ENCODE results near the gene HES7.
A peak's percentile ranks its signal among the peaks of the same experiment; 100 is the strongest.

HES7 gene

GRCh38 chr17:8162997-8163977, 39.4 kb upstream of the HES7 start:
- no peak for DNase-seq (ENCODE audit: low read depth)
- no peak for TF ChIP-seq CTCF (conservative IDR thresholded peaks at IDR 0.05; ENCODE audit: low read depth, low read length)
- peak overlapping the region; percentile 67 for H3K4me3 ChIP-seq (ENCODE audit: low read length)

- TF ChIP-seq CTCF (conservative IDR thresholded peaks at IDR 0.05; ENCODE audit: low read depth, low read length): peak; percentile 3
- no peak for DNase-seq (ENCODE audit: low read depth)
- peak within 1 kb of the TSS; percentile 89 for H3K4me3 ChIP-seq (ENCODE audit: low read length)
These were observed 38.5 kb upstream of the HES7 start, which contains the start of gene VAMP2 for GRCh38 chr17:8162233-8162996. TSS of gene VAMP2 (minus strand) at chr17:8162948. CDS start at chr17:8162879, 69 bp downstream.

GRCh38 chr17:8161289-8162232, 37.7 kb upstream of the HES7 start:
- DNase-seq (ENCODE audit: low read depth): no peak
- TF ChIP-seq CTCF (conservative IDR thresholded peaks at IDR 0.05; ENCODE audit: low read depth, low read length): no peak
- H3K4me3 ChIP-seq (ENCODE audit: low read length): peak overlapping the region; percentile 89

GRCh38 chr17:8160741-8161221, 36.9 kb upstream of the HES7 start:
- no peak for TF ChIP-seq CTCF (conservative IDR thresholded peaks at IDR 0.05; ENCODE audit: low read depth, low read length)
- no peak overlapping the region for H3K4me3 ChIP-seq (ENCODE audit: low read length)
- DNase-seq (ENCODE audit: low read depth): no peak

- DNase-seq (ENCODE audit: low read depth): no peak
- no peak for TF ChIP-seq CTCF (conservative IDR thresholded peaks at IDR 0.05; ENCODE audit: low read depth, low read length)
These were observed 36.3 kb upstream of the HES7 start for GRCh38 chr17:8160224-8160577.

GRCh38 chr17:8159459-8160223, 35.7 kb upstream of the HES7 start:
- DNase-seq (ENCODE audit: low read depth): no peak
- no peak overlapping the region for H3K4me3 ChIP-seq (ENCODE audit: low read length)
- no peak for TF ChIP-seq CTCF (conservative IDR thresholded peaks at IDR 0.05; ENCODE audit: low read depth, low read length)

More at GRCh38 chr17:8160224-8160577, 36.3 kb upstream of the HES7 start:
- H3K4me3 ChIP-seq (ENCODE audit: low read length): no peak overlapping the region
